Erythroblast (primary cell): Measurements from ENCODE around the gene ARHGEF7.

Experiments used
- DNase-seq, 2 experiments: peaks; one replicate each; lab custom pipeline; 2025; lab: John Stamatoyannopoulos, UW
- GATA1 ChIP-seq: IDR thresholded peaks from 2 replicates; pipeline ENCODE4 v1.6.1; 2011; ENCODE audit warnings: low read depth, mild to moderate bottlenecking, control low read depth, low read length, moderate library complexity
- POLR2A ChIP-seq: IDR thresholded peaks from 2 replicates; pipeline ENCODE4 v1.6.1; 2011; ENCODE audit warnings: mild to moderate bottlenecking, low read length

Gene ARHGEF7

GRCh38 chr13:111239764-111240670 is 124.9 kb downstream of the ARHGEF7 start:
- no peak for TF ChIP-seq POLR2A
- no peak for TF ChIP-seq GATA1
- no peak for DNase-seq

GRCh38 chr13:111241006-111241755 is 126.1 kb downstream of the ARHGEF7 start:
- DNase-seq: no peak
- TF ChIP-seq POLR2A (no peak), GATA1 (no peak)

- no peak for DNase-seq
- TF ChIP-seq POLR2A: no peak
- TF ChIP-seq GATA1: no peak
Observed at GRCh38 chr13:111241862-111242261, 126.8 kb downstream of the ARHGEF7 start.

GRCh38 chr13:111242585-111242984 is 127.5 kb downstream of the ARHGEF7 start:
- no peak for DNase-seq
- TF ChIP-seq POLR2A: no peak
- no peak for TF ChIP-seq GATA1

- TF ChIP-seq GATA1 (no peak), POLR2A (no peak)
- no peak for DNase-seq
Observed at GRCh38 chr13:111243981-111244380, 128.9 kb downstream of the ARHGEF7 start.

- TF ChIP-seq POLR2A: no peak
- no peak for DNase-seq
Observed at GRCh38 chr13:111245576-111246384, 130.7 kb downstream of the ARHGEF7 start.

GRCh38 chr13:111247552-111247951 is 132.4 kb downstream of the ARHGEF7 start:
- TF ChIP-seq POLR2A: no peak
- TF ChIP-seq GATA1: no peak
- no peak for DNase-seq

- TF ChIP-seq GATA1 (no peak), POLR2A (no peak)
- no peak for DNase-seq
Observed at GRCh38 chr13:111248822-111249221, 133.7 kb downstream of the ARHGEF7 start.

- DNase-seq: no peak
Observed at GRCh38 chr13:111249637-111250360, 134.7 kb downstream of the ARHGEF7 start.

GRCh38 chr13:111251646-111252445 is 136.7 kb downstream of the ARHGEF7 start:
- DNase-seq: peak in 1 of 2 experiments; percentile 4
- TF ChIP-seq POLR2A (no peak), GATA1 (no peak)

More at GRCh38 chr13:111249637-111250360, 134.7 kb downstream of the ARHGEF7 start:
- TF ChIP-seq GATA1 (no peak), POLR2A (no peak)

- DNase-seq: no peak
- TF ChIP-seq POLR2A (no peak), GATA1 (no peak)
Observed at GRCh38 chr13:111252446-111253364, 137.6 kb downstream of the ARHGEF7 start.
